Gastroesophageal sphincter (tissue), 3 donors: ENCODE data around the gene SLC9A7.

Experiments used
- CTCF ChIP-seq, 4 experiments: fragments of 200-600 bp in 2 of 4; fragments of 450-650 bp in 2 of 4; sonication (generic) in 1 of 4; IDR thresholded peaks; one replicate each; pipeline ENCODE4 v1.5.1; 2017 to 2019; ENCODE audit warnings: antibody characterized with exemption in 4 of 4, mild to moderate bottlenecking in 2 of 4, moderate library complexity in 2 of 4
- EP300 ChIP-seq: sonication (generic); formaldehyde crosslinking; IDR thresholded peaks from one replicate; pipeline ENCODE4 v1.6.1; 2017; ENCODE audit warnings: antibody characterized with exemption, mild to moderate bottlenecking
- POLR2A ChIP-seq, 2 donors: fragments of 450-650 bp; IDR thresholded peaks; one replicate each; pipeline ENCODE4 v1.6.1; 2017; ENCODE audit warnings: antibody characterized with exemption in 2 of 2, mild to moderate bottlenecking in 2 of 2, moderate library complexity in 1 of 2

GRCh38 chrX:46602468-46603102, 156.3 kb downstream of the SLC9A7 start:
- TF ChIP-seq CTCF (IDR thresholded peaks at IDR 0.05) (no peak), EP300 (no peak), POLR2A (IDR thresholded peaks at IDR 0.05) (no peak)
